GM18505 (cell line): ENCODE results near the gene FAHD1.

ENCODE experiments used
- ATAC-seq: cut with Tn5 transposase; IDR thresholded peaks from one replicate; pipeline ENCODE4 v1.9.1; 2021; ENCODE audit not compliant: unreplicated experiment
- POLR2A ChIP-seq: IDR thresholded peaks from 4 replicates; pipeline ENCODE4 v1.6.1; 2011; ENCODE audit warnings: borderline replicate concordance; ENCODE audit not compliant: insufficient read depth, insufficient read length; ENCODE audit errors: extremely low read depth

Gene FAHD1

DNA sequence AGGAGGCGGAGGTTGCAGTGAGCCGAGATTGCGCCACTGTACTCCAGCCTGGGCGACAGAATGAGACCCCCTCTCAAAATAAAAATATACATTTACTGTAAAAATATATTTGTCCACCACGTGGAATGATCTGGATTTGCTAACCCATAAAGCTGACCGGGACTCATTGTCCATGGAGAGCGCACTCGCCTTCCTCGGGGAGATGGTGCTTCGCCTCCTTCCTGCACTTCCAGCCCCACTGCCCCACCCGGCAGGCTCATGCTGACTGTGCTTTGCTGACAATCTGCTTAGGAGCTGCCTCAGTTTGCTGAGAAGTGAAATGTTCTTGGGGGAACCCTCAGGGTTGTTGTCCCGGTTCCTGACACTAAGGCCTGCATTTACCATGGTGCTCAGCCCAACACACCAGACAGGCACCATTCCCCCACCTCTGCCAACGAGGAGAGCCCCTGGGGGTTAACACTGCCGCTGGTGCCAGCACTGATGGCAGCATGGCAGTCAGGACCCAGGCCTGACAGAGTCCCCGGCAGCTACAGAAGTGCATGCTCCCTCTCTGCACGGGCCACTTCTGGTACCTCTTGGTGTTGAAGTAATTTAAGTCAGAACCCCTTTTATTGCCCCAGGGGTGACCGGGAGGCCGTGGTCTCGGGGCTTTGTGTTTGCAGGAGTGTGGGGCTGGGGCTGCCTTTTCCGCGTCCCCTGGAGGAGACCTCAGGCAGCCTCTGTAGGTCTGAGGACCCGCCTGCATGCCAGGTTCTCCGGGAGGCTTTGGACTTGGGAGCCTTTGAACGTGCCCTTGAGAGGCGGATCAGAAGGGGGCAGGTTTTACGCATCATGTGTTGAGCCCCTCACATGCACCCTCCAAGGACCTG, 41.8 kb upstream of the FAHD1 start:
- TF ChIP-seq POLR2A = no peak
- ATAC-seq = no peak

DNA sequence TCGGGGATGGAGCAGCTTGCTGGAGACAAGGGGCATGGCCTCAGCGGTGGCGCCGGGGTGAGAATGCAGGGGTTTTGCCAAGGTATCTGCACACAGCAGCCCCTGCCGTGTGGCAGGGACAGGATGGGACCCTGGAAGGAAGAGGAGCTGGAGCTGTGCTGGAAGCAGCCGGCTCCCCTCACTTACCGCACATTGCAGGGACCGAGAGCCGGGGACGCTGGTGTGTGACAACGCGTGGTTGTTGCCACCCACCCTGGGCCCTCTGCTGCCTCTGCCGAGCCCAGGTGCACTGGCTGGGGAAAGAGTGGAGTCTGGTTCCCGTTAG, 41.2 kb upstream of the FAHD1 start:
- TF ChIP-seq POLR2A = no peak
- ATAC-seq = no peak

DNA sequence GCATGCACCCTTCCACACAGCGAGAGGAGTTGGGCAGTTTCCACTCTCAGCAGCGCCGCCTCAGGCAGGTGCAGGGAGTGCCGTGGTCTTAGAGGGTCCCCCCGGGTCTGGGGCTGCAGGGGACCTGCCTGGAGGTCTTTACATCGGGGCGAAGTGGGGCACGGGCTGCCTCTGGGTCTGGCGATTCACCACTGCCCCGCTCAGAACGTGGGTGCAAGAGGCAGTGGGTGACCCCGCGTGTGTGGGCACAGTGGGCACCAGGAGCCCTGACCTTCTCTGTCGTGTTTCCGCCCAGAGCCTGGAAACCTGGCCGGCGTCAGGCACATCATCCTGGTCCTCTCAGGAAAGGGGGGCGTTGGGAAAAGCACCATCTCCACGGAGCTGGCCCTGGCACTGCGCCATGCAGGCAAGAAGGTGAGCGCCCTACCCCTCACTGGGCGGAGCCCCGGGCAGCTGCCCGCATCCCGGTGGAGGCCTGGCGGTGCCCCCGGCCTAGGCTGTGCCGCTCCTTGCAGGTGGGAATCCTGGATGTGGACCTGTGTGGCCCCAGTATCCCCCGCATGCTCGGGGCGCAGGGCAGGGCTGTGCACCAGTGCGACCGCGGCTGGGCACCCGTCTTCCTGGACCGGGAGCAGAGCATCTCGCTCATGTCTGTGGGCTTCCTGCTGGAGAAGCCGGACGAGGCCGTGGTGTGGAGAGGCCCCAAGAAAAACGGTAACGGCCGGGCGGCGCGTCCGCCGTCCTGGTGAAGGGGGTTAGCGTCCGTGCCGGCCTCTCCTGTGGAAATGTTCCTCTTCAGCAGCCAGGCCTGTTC, 40.6 kb upstream of the FAHD1 start:
- no peak for ATAC-seq
- no peak for TF ChIP-seq POLR2A

DNA sequence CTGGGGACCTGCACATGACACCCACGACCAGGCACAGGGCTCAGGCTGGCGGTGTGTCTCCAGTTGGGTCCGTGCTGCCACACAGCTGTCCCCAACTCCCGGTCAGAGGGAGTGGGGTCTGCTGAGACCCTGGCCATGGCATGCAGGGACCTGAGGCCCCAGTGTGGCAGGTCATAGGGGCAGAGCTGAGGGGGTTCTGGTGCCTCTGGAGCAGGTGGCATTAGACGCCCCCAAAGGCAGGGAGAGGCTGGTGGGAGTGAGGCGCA, 40.0 kb upstream of the FAHD1 start:
- no peak for TF ChIP-seq POLR2A
- no peak for ATAC-seq

DNA sequence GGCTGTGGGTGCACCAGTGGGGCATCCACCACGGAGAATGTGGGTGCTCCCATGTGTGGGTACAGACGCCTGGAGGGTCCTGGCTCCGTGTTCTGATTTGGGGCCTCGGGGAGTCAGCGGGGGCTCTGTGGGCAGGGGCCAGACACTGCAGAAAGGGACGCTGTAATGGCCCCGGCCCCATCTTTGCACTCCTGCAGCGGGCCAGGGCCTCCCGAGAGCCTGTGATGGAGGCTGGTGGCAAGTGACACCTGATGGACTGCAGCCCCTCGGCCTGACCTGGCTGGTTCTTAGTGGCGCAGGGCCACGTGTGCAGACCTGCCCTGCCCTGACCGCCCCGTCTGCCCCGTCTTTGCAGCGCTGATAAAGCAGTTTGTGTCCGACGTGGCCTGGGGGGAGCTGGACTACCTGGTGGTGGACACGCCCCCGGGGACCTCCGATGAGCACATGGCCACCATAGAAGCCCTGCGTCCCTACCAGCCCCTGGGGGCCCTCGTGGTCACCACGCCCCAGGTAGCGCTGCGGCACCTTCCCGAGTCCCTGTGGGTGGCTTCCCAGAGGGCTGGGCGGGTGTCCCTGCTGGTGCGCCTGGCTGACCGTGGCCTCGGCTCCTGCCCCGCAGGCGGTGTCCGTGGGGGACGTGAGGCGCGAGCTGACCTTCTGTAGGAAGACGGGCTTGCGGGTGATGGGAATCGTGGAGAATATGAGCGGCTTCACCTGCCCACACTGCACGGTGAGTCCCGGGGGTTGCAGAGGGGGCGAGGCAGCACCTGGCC, 39.5 kb upstream of the FAHD1 start:
- TF ChIP-seq POLR2A = no peak
- no peak for ATAC-seq

DNA sequence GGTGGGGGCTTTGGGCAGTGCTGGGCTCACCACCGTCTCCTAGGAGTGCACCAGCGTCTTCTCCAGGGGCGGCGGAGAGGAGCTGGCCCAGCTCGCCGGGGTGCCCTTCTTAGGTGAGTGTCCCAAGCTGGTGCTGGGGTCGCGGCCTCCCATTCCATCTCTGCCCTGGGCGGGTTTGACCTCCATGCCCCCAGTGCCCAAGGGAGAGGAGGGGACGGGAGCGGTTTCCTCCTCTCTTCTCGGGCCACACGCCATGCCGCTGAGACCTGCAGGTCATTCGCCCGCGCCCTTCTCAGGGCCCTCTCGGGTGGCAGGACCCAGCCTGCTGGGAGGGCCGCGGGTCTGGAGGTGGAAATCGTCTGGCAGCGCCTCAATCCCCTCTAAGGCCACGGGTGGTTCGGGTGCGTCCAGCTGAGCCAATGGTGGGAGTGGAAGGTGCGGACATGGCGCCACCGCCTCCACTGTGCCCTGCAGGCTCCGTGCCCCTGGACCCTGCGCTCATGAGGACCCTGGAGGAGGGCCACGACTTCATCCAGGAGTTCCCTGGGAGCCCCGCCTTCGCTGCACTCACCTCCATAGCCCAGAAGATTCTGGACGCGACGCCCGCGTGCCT, 38.8 kb upstream of the FAHD1 start:
- ATAC-seq = no peak
- no peak for TF ChIP-seq POLR2A

DNA sequence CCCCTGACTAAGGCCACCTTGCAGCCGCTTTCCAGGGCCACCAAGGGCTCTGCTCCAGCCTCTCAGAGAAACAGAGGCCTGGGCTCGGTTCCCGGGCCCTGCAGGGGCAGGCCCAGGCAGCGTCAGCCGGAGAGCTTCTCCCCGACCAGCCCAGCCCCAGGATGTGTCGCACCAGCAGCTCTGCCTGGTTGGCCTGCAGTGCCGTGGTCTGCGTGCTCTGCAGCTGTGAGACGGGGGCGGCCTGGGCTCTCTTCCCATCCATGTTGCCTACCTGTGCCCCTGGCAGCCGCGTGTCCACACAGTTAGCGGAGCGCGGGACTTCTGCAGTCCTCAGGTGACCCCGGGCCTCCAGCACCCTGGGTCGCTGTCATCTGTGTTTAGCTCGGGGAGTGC, 38.3 kb upstream of the FAHD1 start:
- ATAC-seq = no peak
- no peak for TF ChIP-seq POLR2A

DNA sequence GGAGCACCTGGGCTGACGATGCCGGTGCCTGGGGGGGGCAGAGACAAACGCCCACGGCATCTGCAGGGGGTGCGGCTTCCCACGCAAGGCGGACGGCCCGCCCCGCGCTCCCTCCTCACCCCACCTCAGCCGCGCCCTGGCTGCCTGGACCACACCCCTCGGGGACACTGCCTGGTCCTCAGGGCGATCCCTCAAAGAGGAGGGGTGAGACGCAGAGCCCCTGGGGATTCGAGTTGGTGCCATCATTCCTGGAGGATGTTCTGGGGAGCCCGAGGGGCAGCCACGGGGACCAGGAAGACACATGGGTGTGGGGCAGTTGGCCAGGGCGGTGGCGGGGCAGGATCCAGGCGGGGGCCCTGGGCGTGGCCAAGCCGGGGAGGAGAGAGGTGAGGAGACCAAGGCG, 37.4 kb upstream of the FAHD1 start:
- TF ChIP-seq POLR2A = no peak
- ATAC-seq = no peak

DNA sequence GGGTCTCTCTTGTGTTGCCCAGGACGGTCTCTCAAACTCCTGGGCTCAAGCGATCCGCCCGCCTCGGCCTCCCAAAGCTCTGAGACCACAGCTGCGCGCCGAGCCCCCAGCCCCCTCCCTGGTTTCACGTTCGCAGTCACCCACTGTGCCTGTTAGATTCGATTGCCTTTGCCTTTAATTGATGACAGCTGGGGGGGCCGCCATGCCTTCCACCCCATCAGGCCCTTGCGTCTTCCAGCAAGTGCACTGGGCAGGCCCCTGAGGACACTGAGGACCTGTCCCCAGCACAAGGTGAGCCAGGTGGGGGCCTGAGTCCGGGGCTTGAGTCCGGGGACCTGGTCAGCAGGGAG, 36.8 kb upstream of the FAHD1 start:
- TF ChIP-seq POLR2A = no peak
- no peak for ATAC-seq

DNA sequence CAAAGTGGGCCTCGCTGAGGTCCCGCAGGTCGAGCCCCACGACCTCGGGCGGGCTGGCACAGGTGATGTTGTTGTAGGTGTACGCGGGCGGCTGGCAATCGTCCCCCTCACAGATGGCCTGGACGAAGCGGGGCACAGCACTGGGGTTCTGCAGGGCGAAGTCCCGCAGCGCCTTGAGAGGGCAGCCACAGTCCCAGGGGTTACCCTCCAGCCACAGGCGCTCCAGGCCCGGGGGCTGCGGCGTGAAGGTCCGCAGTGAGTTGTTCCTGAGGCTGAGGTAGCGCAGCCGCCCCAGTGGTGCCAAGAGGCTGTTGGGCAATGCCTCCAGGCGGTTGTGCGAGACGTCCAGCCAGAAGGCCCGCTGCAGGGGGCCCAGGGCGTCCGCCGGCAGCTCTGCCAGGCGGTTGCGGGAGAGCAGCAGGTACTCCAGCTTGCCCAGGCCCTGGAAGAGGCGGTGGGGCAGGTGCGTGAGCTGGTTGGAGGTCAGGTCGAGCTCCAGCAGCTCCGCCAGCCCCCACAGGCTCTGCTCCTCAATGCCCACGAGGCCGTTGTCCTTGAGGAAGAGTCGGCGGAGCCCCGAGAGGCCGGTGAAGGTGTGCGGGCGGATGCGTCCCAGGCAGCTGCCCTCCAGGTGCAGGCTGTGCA, 36.3 kb upstream of the FAHD1 start:
- ATAC-seq = no peak
- no peak for TF ChIP-seq POLR2A

DNA sequence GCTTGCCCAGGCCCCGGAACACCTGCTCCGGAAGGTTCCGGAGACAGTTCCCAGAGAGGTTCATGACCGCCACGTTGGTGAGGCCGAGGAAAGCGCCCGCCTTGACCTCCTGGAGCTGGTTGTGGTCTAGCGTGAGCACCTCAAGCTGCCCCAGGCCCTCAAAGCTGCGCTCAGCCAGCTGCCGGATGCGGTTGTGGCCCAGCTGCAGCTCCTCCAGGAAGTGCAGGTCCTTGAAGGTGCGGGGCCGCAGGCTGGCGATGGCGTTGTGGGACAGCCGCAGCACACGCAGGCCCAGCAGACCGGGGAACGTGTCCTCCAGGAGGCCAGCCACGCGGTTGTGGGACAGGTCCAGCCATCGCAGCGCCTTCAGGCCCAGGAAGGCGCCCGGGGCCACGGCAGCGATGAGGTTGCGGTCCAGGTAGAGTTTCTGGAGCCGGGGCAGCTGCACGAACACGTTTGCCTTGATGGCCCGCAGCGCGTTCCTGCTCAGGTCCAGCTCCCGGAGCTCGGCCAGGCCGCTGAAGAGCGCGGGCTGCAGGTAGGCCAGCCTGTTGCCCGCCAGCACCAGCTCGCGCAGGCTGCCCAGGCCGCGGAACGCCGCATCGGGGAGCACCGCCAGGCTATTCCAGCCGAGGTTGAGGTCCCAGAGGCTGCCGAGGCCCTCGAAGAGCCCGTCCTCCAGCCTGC, 35.6 kb upstream of the FAHD1 start:
- ATAC-seq = no peak
- no peak for TF ChIP-seq POLR2A

DNA sequence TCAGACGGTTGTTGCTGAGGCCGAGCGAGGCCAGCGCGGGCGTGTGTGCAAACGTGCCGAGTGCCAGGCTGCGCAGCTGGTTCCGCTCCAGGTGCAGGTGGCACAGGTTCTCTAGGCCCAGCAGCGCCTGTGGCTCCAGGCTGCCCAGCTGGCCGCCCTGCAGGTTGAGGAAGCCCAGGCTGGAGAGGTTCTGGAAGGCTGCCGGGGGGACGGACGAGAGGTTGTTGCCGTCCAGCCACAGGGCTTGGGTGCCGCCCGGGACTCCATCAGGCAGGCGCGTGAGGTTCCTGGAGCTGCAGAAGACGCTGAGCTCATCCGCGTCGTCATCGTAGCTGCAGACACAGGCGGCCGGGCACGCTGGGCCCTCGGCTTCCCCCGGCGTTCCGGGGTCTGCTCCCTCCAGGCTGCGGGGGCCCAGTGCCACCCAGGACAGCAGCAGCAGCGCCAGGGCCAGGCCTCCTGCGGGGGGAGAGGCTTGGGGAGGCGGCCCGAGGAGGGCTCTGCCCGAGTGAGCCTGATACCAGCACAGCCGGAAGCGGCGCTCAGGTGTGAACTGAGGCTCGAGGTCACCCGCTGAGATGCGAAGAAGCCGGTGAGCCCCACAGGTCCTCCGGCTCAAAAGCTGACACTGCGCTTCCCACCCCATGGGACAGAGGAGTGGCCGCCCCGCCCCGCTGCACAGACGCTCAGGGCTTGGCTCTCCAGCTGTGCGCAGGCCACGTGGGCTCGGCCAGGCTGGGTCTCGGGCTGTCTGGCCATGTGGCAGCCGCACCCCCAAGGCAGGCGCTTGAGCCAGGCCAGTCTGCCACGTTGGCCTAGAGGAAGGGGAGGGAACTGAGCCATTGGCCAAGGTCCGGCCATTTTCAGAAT, 34.8 kb upstream of the FAHD1 start:
- no peak for ATAC-seq
- no peak for TF ChIP-seq POLR2A

DNA sequence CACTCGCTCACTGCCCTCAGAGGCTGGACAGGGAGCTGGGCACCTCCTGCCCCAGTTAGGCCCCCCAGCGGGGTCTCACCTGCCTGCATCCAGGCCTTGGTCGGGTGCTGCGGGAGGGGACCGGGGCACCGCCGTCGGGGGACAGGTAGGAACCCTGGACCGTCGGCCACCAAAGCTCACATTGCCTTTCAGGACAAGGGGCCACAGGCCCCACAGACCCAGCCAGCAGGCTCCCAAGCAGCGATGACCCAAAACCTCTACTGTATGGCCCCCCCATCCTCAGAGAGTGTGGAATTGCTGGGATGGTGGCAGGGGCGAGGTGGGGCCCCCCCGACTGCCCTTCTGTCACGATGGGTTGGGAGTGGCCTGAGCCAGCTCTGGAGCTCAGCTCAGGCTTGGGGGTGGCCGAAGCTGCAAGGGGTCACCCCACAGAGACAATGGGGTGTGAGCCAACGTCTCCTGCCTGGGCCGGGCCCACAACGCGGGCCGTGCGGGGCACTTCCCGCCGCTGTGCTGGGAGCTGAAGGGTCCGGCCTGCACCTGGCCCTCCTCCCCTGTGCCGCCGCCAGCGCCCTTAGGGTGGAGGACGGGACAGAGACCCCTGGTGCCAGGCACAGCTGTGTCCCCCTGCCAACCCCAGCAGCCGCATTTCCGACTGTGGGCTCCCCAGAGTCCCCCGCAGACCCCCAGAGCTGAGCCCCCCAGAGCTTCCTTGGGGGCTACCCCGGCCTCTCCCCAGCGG, 34.0 kb upstream of the FAHD1 start:
- no peak for ATAC-seq
- no peak for TF ChIP-seq POLR2A
